ENCODE measurements around the gene MAP1LC3C. TPM values are rescaled to one million over a fixed set of nuclear protein-coding genes. Genes with fewer than 3 reads are reported as not detected.

MAP1LC3C gene
- total RNA-seq, 4 donors from 2014 or later, result 0.85 to 6.7 TPM; not detected in 2

DNA sequence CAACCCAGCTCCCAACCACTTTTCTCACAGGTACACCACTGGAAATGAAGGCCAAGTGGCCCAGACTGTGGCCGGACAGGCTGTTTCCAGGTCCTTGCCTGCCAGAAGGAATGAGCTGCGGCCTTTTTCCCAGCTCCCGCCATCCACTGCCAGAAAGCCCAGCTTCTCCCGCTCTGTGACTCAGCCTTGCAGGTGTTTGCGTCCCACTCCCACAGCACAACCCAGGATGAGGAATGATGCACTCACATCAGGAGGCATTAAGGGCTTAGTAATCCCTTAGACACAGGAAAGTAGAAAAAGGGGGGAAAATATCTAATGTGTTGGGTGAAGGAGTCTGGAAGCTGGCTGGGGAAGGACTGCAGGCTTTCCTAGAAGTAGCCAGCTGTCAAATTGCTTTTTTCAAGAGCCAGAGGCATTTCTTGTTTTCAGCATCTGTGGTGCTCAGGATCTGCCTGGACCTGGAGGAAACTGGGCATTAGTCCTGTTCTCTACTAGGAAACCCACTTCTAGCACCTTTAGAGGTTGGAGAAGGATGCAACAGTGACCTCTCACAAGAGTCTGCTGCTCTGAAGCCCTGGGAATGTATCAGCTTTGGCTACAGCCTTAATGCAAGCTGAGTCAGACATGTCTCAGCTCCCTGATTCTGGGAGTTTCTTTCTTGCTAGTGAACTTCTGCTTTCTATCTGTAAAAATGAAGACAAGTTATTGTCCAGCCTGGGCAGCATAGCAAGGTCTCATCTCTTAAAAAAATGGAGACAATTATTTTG lies 13.2 kb upstream of the MAP1LC3C start:
- no peaks in the 10 kb centered on the region for H3K4me1 ChIP-seq
- no peak for DNase-seq
- H3K4me3 ChIP-seq, result no peak overlapping the region
- H3K27me3 ChIP-seq, result no peaks in the 10 kb centered on the region
- no peak overlapping the region for H3K27ac ChIP-seq
- H3K9me3 ChIP-seq, result no peaks in the 10 kb centered on the region
- 56% methylated on average over 5 of the region's 5 CpGs; no CpG with 5 or more reads in 1 of the 2 donors for WGBS, 2 donors
- no peak for TF ChIP-seq POLR2A (IDR thresholded peaks at IDR 0.05)
- TF ChIP-seq, protein P1, sequence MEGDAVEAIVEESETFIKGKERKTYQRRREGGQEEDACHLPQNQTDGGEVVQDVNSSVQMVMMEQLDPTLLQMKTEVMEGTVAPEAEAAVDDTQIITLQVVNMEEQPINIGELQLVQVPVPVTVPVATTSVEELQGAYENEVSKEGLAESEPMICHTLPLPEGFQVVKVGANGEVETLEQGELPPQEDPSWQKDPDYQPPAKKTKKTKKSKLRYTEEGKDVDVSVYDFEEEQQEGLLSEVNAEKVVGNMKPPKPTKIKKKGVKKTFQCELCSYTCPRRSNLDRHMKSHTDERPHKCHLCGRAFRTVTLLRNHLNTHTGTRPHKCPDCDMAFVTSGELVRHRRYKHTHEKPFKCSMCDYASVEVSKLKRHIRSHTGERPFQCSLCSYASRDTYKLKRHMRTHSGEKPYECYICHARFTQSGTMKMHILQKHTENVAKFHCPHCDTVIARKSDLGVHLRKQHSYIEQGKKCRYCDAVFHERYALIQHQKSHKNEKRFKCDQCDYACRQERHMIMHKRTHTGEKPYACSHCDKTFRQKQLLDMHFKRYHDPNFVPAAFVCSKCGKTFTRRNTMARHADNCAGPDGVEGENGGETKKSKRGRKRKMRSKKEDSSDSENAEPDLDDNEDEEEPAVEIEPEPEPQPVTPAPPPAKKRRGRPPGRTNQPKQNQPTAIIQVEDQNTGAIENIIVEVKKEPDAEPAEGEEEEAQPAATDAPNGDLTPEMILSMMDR (IDR thresholded peaks at IDR 0.05), result no peak
- H3K36me3 ChIP-seq, result no peaks in the 10 kb centered on the region
- intact Hi-C loops (cut with DNase I), result no loop called here

DNA sequence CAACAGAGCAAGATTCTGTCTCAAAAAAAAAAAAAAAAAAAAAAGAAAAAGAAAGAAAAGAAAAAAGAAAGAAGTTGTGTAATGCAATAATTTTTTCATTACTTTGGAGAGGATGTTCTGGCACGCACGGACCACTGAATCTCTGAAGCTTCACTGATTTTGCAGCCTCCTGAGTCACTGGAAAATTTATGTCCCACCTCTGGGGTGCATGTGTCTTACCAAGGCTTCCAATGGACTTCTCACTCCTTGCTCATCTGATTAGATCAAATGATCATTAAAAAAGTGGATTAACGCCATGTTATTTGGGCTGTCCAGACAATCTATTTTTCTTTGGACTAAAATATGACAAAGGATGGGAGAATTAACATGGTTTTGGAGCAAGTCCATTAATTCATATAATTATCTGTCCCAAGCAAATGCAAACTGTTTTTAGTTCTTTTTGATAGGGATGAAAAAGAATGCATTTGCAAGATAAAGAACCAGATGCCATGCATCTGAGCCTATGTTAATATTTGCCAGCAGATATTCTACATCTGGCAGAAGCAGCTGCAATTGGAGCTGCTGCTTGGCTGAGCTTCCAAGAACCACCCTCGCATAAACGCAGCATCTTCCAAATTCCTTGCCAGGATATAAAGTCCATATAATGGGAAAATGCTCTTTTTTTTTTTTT lies 10.1 kb upstream of the MAP1LC3C start:
- H3K4me3 ChIP-seq, result no peak overlapping the region
- WGBS, 2 donors, result 54 to 63% methylated on average over 5 of the region's 5 CpGs
- no peak for DNase-seq
- intact Hi-C loops (cut with DNase I), result no loop called here
- H3K27me3 ChIP-seq, result no peaks in the 10 kb centered on the region
- H3K36me3 ChIP-seq, result no peaks in the 10 kb centered on the region
- H3K9me3 ChIP-seq, result no peaks in the 10 kb centered on the region
- no peaks in the 10 kb centered on the region for H3K4me1 ChIP-seq
- TF ChIP-seq, protein P1 (IDR thresholded peaks at IDR 0.05), result no peak
- no peak for TF ChIP-seq POLR2A (IDR thresholded peaks at IDR 0.05)
- H3K27ac ChIP-seq, result no peak overlapping the region

DNA sequence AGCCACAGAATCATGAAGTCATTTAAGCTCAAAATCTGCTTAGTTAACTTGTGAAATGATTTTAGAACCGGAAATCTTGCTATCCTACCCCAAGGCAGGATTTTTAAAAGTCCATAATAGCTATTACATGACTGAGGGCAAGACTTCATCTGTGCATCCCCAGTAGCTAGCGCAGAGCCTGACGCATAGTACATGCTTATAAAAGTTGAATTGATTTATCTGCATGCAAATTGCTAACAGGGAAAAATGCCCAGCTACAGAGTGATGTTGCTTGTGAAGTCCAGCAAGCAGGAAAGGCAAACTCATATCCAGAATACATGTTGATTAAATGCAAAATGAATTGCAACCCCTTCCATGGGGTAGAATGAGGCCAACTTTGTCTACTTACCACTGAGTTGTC lies 8.1 kb upstream of the MAP1LC3C start:
- no peak for DNase-seq
- intact Hi-C loops (cut with DNase I), result no loop called here
- TF ChIP-seq POLR2A (IDR thresholded peaks at IDR 0.05), result no peak
- TF ChIP-seq, protein P1 (IDR thresholded peaks at IDR 0.05), result no peak
- WGBS, 2 donors, result 83% methylated on average over 3 of the region's 3 CpGs
- no peak overlapping the region for H3K27ac ChIP-seq
- H3K4me3 ChIP-seq, result no peak overlapping the region
- H3K9me3 ChIP-seq, result no peaks in the 10 kb centered on the region
- no peaks in the 10 kb centered on the region for H3K27me3 ChIP-seq
- no peaks in the 10 kb centered on the region for H3K4me1 ChIP-seq
- H3K36me3 ChIP-seq, result no peaks in the 10 kb centered on the region

DNA sequence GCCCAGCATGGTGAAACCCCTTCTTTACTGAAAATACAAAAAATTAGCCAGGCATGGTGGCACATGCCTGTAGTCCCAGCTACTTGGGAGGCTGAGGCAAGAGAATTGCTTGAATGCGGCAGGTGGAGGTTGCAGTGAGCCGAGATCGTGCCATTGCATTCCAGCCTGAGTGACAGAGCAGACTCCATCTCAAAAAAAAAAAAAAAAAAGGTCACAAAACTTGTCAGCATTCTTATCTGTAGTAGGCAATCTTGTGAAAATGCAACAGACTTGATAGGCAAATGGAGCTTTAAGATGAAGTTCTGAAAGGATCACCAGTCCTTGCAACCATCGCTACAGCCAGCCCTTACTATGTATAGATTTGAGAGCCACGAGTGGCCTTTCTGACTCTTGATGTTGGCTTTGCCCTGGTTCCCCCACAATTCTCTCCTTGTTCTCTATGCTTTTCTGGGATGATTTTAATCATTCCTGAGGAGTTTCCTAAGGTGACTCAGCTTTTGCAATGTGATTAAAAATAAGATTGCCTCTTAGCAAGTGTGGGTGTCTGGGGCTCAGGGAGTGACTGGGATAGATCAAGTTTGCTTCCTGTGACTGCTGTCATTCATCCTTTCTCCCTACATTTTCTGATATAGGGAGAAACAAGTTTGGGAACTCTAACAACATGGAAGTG lies 7.1 kb upstream of the MAP1LC3C start:
- intact Hi-C loops (cut with DNase I), result no loop called here

More for the DNA sequence above, 7.1 kb upstream of the MAP1LC3C start:
- 69 to 84% methylated on average over 5 of the region's 5 CpGs for WGBS, 2 donors
- Histone ChIP-seq H3K27ac (no peak overlapping the region), H3K36me3 (no peaks in the 10 kb centered on the region), H3K9me3 (no peaks in the 10 kb centered on the region), H3K27me3 (no peaks in the 10 kb centered on the region), H3K4me1 (no peaks in the 10 kb centered on the region), H3K4me3 (no peak overlapping the region)
- no peak for DNase-seq
- no peak for TF ChIP-seq POLR2A (IDR thresholded peaks at IDR 0.05)
- TF ChIP-seq, protein P1 (IDR thresholded peaks at IDR 0.05), result no peak

Data from esophagus squamous epithelium (tissue), 5 donors.